Ascending aorta (tissue), 2 donors: ENCODE data around the gene SEL1L. TPM values are rescaled to one million over a fixed set of nuclear protein-coding genes. Genes with fewer than 3 reads are reported as not detected.

ENCODE experiments used
- DNase-seq, 2 donors: peaks; one replicate each; pipeline ENCODE4 v3.0.0-alpha.2; 2019; ENCODE audit warnings: low spot score in 2 of 2
- H3K27ac ChIP-seq, 2 donors: fragments of 200-600 bp; sonication (generic); one replicate each; pipeline ENCODE4 v1.5.1; 2016 to 2017; ENCODE audit warnings: mild to moderate bottlenecking in 1 of 2
- H3K27me3 ChIP-seq: fragments of 200-600 bp; sonication (generic); one replicate; pipeline ENCODE4 v1.5.1; 2017
- H3K36me3 ChIP-seq, 2 donors: fragments of 200-600 bp; sonication (generic); one replicate each; pipeline ENCODE4 v1.5.1; 2016
- H3K4me1 ChIP-seq, 2 donors: fragments of 200-600 bp; sonication (generic); one replicate each; pipeline ENCODE4 v1.5.1; 2016 to 2017; ENCODE audit warnings: mild to moderate bottlenecking in 1 of 2
- H3K4me3 ChIP-seq, 2 donors: fragments of 200-600 bp; sonication (generic); one replicate each; pipeline ENCODE4 v1.5.1; 2016 to 2017; ENCODE audit warnings: mild to moderate bottlenecking in 1 of 2
- H3K9me3 ChIP-seq, 2 donors: fragments of 200-600 bp; sonication (generic); one replicate each; pipeline ENCODE4 v1.5.1; 2016
- CTCF ChIP-seq, 3 experiments: fragments of 200-600 bp in 2 of 3; fragments of 450-650 bp in 1 of 3; sonication (generic) in 2 of 3; IDR thresholded peaks; one replicate each; pipeline ENCODE4 v1.5.1; 2016 to 2019; ENCODE audit warnings: antibody characterized with exemption in 3 of 3, mild to moderate bottlenecking in 1 of 3, moderate library complexity in 1 of 3
- intact Hi-C: fragments of 100-400 bp; cut with DNase I; formaldehyde crosslinking; loops from one replicate; pipeline ENCODE4 v1.15.1; 2023
- total RNA-seq: library from RNA; depleted of rRNA; stranded (reverse); fragments of >200 nt; gene quantifications from one replicate; pipeline ENCODE4 v1.1.0, GENCODE V29; 2016

The SEL1L gene
- total RNA-seq, 1 donor from 2014 or later: 37.3 TPM

- H3K27me3 ChIP-seq: no peaks in the 10 kb centered on the region
- intact Hi-C loops: no loop called here
- no peak for TF ChIP-seq CTCF (IDR thresholded peaks at IDR 0.05)
Measured at GRCh38 chr14:81441626-81442134, 92.0 kb downstream of the SEL1L start.

GRCh38 chr14:81440041-81440440 lies 93.6 kb downstream of the SEL1L start:
- no peak overlapping the region for H3K4me3 ChIP-seq
- H3K36me3 ChIP-seq: no peaks in the 10 kb centered on the region
- DNase-seq: no peak
- intact Hi-C loops: no loop called here
- peaks cover 0 to 6% of the 10 kb centered on the region in 2 donors for H3K4me1 ChIP-seq
- H3K27me3 ChIP-seq: no peaks in the 10 kb centered on the region
- no peak for TF ChIP-seq CTCF (IDR thresholded peaks at IDR 0.05)
- no peak overlapping the region for H3K27ac ChIP-seq
- no peaks in the 10 kb centered on the region for H3K9me3 ChIP-seq

More at GRCh38 chr14:81441626-81442134, 92.0 kb downstream of the SEL1L start:
- H3K36me3 ChIP-seq: no peaks in the 10 kb centered on the region
- peaks cover 0 to 2% of the 10 kb centered on the region in 2 donors for H3K4me1 ChIP-seq
- DNase-seq: no peak
- H3K9me3 ChIP-seq: no peaks in the 10 kb centered on the region
- no peak overlapping the region for H3K4me3 ChIP-seq
- H3K27ac ChIP-seq: no peak overlapping the region

- no peak for DNase-seq
- TF ChIP-seq CTCF (IDR thresholded peaks at IDR 0.05): no peak
- Histone ChIP-seq H3K27ac (no peak overlapping the region), H3K4me3 (no peak overlapping the region), H3K4me1 (peaks cover 0 to 6% of the 10 kb centered on the region in 2 donors), H3K9me3 (no peaks in the 10 kb centered on the region), H3K36me3 (no peaks in the 10 kb centered on the region), H3K27me3 (no peaks in the 10 kb centered on the region)
- intact Hi-C loops: no loop called here
Measured at GRCh38 chr14:81437244-81437643, 96.4 kb downstream of the SEL1L start.

GRCh38 chr14:81436296-81437138 lies 97.1 kb downstream of the SEL1L start:
- intact Hi-C loops: no loop called here
- DNase-seq: peak in 1 of 2 donors; percentile 78

More at GRCh38 chr14:81436296-81437138, 97.1 kb downstream of the SEL1L start:
- Histone ChIP-seq H3K9me3 (no peaks in the 10 kb centered on the region), H3K27me3 (no peaks in the 10 kb centered on the region), H3K4me1 (peaks cover 0 to 6% of the 10 kb centered on the region in 2 donors), H3K27ac (no peak overlapping the region), H3K4me3 (peak overlapping the region; percentile 53 to 59), H3K36me3 (no peaks in the 10 kb centered on the region)
- TF ChIP-seq CTCF (IDR thresholded peaks at IDR 0.05): no peak
